H9 (cell line): ENCODE data around the gene TRIM34. TPM values are rescaled to one million over a fixed set of nuclear protein-coding genes. Genes with fewer than 3 reads are reported as not detected.
"Not testable (repeated sequence)": the region's sequence is repeated elsewhere in the genome, so short reads cannot be mapped to it uniquely, and the experiment has no call there.

Source experiments
- DNase-seq: peaks from one replicate; pipeline ENCODE4 v3.0.0-alpha.2; 2017
- H2AFZ ChIP-seq: one replicate; pipeline ENCODE4 v1.6.1; 2013; ENCODE audit warnings: mild to moderate bottlenecking, low read length, control low read depth, moderate library complexity
- H2AK5ac ChIP-seq: 2 replicates; pipeline ENCODE4 v1.6.1; 2013; ENCODE audit warnings: low read length, control low read depth, mixed read lengths; ENCODE audit not compliant: insufficient read length
- H2BK120ac ChIP-seq: one replicate; pipeline ENCODE4 v1.6.1; 2013; ENCODE audit warnings: low read depth, mild to moderate bottlenecking, low read length, control low read depth, inconsistent platforms; ENCODE audit not compliant: poor library complexity, severe bottlenecking
- H2BK12ac ChIP-seq: 2 replicates; pipeline ENCODE4 v1.6.1; 2013; ENCODE audit warnings: low read length, control low read depth, mixed read lengths, low read depth; ENCODE audit not compliant: insufficient read length
- H2BK15ac ChIP-seq: 2 replicates; pipeline ENCODE4 v1.6.1; 2013; ENCODE audit warnings: low read depth, low read length, control low read depth
- H2BK20ac ChIP-seq: one replicate; pipeline ENCODE4 v1.6.1; 2013; ENCODE audit warnings: low read depth, mild to moderate bottlenecking, low read length, control low read depth, inconsistent platforms; ENCODE audit not compliant: poor library complexity, severe bottlenecking
- H2BK5ac ChIP-seq: 2 replicates; pipeline ENCODE4 v1.6.1; 2013; ENCODE audit warnings: low read length, control low read depth, mixed read lengths; ENCODE audit not compliant: insufficient read length
- H3K14ac ChIP-seq: 2 replicates; pipeline ENCODE4 v1.6.1; 2013; ENCODE audit warnings: low read length, control low read depth; ENCODE audit not compliant: insufficient read depth
- H3K18ac ChIP-seq: 2 replicates; pipeline ENCODE4 v1.6.1; 2013; ENCODE audit warnings: low read depth, mild to moderate bottlenecking, mixed read lengths, low read length, control low read depth; ENCODE audit not compliant: insufficient read length
- H3K23ac ChIP-seq: 2 replicates; pipeline ENCODE4 v1.6.1; 2013; ENCODE audit warnings: low read length, control low read depth, mixed read lengths, low read depth; ENCODE audit not compliant: insufficient read length
- H3K23me2 ChIP-seq: 2 replicates; pipeline ENCODE4 v1.6.1; 2013; ENCODE audit warnings: low read depth, mild to moderate bottlenecking, mixed read lengths, low read length, control low read depth; ENCODE audit not compliant: insufficient read length, poor library complexity, severe bottlenecking
- H3K27ac ChIP-seq: 2 replicates; pipeline ENCODE4 v1.5.1; 2013; ENCODE audit warnings: low read length, control low read depth, mixed read lengths, low read depth; ENCODE audit not compliant: insufficient read length
- H3K27me3 ChIP-seq: 2 replicates; pipeline ENCODE4 v1.6.1; 2013; ENCODE audit warnings: low read length, control low read depth, inconsistent platforms; ENCODE audit not compliant: insufficient read depth
- H3K4ac ChIP-seq: 2 replicates; pipeline ENCODE4 v1.6.1; 2013; ENCODE audit warnings: low read depth, mild to moderate bottlenecking, control low read depth, inconsistent platforms, low read length, moderate library complexity
- H3K4me1 ChIP-seq: 2 replicates; pipeline ENCODE4 v1.6.1; 2013; ENCODE audit warnings: low read length, control low read depth, inconsistent platforms; ENCODE audit not compliant: insufficient read depth
- H3K4me2 ChIP-seq: 2 replicates; pipeline ENCODE4 v1.6.1; 2013; ENCODE audit warnings: low read length, control low read depth, mixed read lengths; ENCODE audit not compliant: insufficient read length, insufficient read depth
- H3K56ac ChIP-seq: 2 replicates; pipeline ENCODE4 v1.6.1; 2013; ENCODE audit warnings: low read depth, mild to moderate bottlenecking, mixed read lengths, low read length, control low read depth; ENCODE audit not compliant: insufficient read length
- H3K79me1 ChIP-seq: 2 replicates; pipeline ENCODE4 v1.6.1; 2013; ENCODE audit warnings: low read depth, mild to moderate bottlenecking, moderate library complexity, low read length, control low read depth, inconsistent platforms; ENCODE audit not compliant: insufficient read depth, poor library complexity, severe bottlenecking
- H3K79me2 ChIP-seq: 2 replicates; pipeline ENCODE4 v1.6.1; 2013; ENCODE audit warnings: low read length, control low read depth, inconsistent platforms; ENCODE audit not compliant: insufficient read depth
- H3K9ac ChIP-seq: 2 replicates; pipeline ENCODE4 v1.6.1; 2013; ENCODE audit warnings: low read length, control low read depth, mixed read lengths; ENCODE audit not compliant: insufficient read length; ENCODE audit errors: extremely low read depth
- H3K9me3 ChIP-seq: one replicate; pipeline ENCODE4 v1.6.1; 2013; ENCODE audit warnings: low read depth, low read length, inconsistent platforms; ENCODE audit not compliant: control insufficient read depth
- H3T11ph ChIP-seq: one replicate; pipeline ENCODE4 v1.6.1; 2013; ENCODE audit warnings: mild to moderate bottlenecking, low read length, control low read depth, inconsistent platforms
- H4K20me1 ChIP-seq: one replicate; pipeline ENCODE4 v1.6.1; 2013; ENCODE audit not compliant: control insufficient read depth, insufficient read length, insufficient read depth
- H4K5ac ChIP-seq: 2 replicates; pipeline ENCODE4 v1.6.1; 2013; ENCODE audit warnings: low read depth, mild to moderate bottlenecking, mixed read lengths, low read length, control low read depth; ENCODE audit not compliant: insufficient read length
- H4K8ac ChIP-seq: replicated peaks from 2 replicates; pipeline ENCODE4 v1.6.1; 2013; ENCODE audit warnings: low read length, control low read depth, mixed read lengths, low read depth; ENCODE audit not compliant: insufficient read length
- H4K91ac ChIP-seq: 2 replicates; pipeline ENCODE4 v1.6.1; 2013; ENCODE audit warnings: low read depth, mild to moderate bottlenecking, moderate library complexity, mixed read lengths, low read length, control low read depth; ENCODE audit not compliant: insufficient read length
- H3K27ac Mint-ChIP-seq, 3 experiments: 2 replicates in 2 of 3; 3 replicates in 1 of 3; pipeline ENCODE4 v1.8.0; 2020 to 2021; ENCODE audit warnings: mixed read lengths in 3 of 3, mild to moderate bottlenecking in 1 of 3, moderate library complexity in 1 of 3
- H3K27me3 Mint-ChIP-seq: 2 replicates; pipeline ENCODE4 v1.8.0; 2021; ENCODE audit warnings: low read depth, mild to moderate bottlenecking, moderate library complexity, mixed read lengths
- H3K36me3 Mint-ChIP-seq, 3 experiments: 2 replicates in 2 of 3; 3 replicates in 1 of 3; pipeline ENCODE4 v1.8.0; 2020 to 2021; ENCODE audit warnings: low read depth in 3 of 3, mixed read lengths in 3 of 3; ENCODE audit not compliant: insufficient read depth in 1 of 3
- H3K4me1 Mint-ChIP-seq, 2 experiments: 2 replicates each; pipeline ENCODE4 v1.8.0; 2020; ENCODE audit warnings: mixed read lengths in 2 of 2
- H3K4me3 Mint-ChIP-seq, 2 experiments: 2 replicates in 1 of 2; 3 replicates in 1 of 2; pipeline ENCODE4 v1.8.0; 2020 to 2021; ENCODE audit warnings: mild to moderate bottlenecking in 2 of 2, mixed read lengths in 2 of 2, moderate library complexity in 1 of 2
- H3K9me3 Mint-ChIP-seq, 2 experiments: 2 replicates in 1 of 2; 3 replicates in 1 of 2; pipeline ENCODE4 v1.8.0; 2020; ENCODE audit warnings: mild to moderate bottlenecking in 2 of 2, mixed read lengths in 2 of 2, moderate library complexity in 1 of 2
- CTCF ChIP-seq: fragments of 200-600 bp; sonication (generic); conservative IDR thresholded peaks from 3 replicates; pipeline ENCODE4 v1.8.0; 2021; ENCODE audit warnings: antibody characterized with exemption, mild to moderate bottlenecking
- WGBS: extraction: QIAGEN DNeasy Blood & Tissue Kit; methylation state at CpG from one replicate; pipeline ENCODE4 v1.1.7; 2013; ENCODE audit warnings: missing lambda C conversion rate, low lambda C conversion rate, mixed read lengths; ENCODE audit not compliant: insufficient read length; ENCODE audit errors: extremely low coverage; 5-methylcytosine and 5-hydroxymethylcytosine counted together
- total RNA-seq: library from RNA; stranded (reverse); gene quantifications from 2 replicates; pipeline ENCODE4 v1.2.1, GENCODE V29; 2021

TRIM34 gene
- total RNA-seq, 1 experiment from 2014 or later: 0.59 TPM

- Histone ChIP-seq H2BK20ac (no peak overlapping the region), H2BK5ac (no peak overlapping the region), H4K5ac (no peak overlapping the region), H3K18ac (no peak overlapping the region), H2AFZ (no peak overlapping the region), H2BK15ac (no peak overlapping the region), H3K14ac (no peak overlapping the region), H4K91ac (no peak overlapping the region), H3K4ac (no peak overlapping the region), H3K79me2 (peaks cover 6% of the 10 kb centered on the region; the same call in 1 of the 2 replicates), H3K23me2 (peaks cover 7% of the 10 kb centered on the region), H3K9me3 (no peaks in the 10 kb centered on the region), H3K79me1 (no peaks in the 10 kb centered on the region), H3K23ac (no peak overlapping the region), H2BK120ac (no peak overlapping the region), H3K27ac (no peak overlapping the region), H3K27me3 (no peaks in the 10 kb centered on the region), H3K9ac (no peak overlapping the region), H3K4me1 (no peaks in the 10 kb centered on the region), H4K8ac (no peak overlapping the region), H3K56ac (no peak overlapping the region), H3T11ph (no peak overlapping the region), H4K20me1 (no peaks in the 10 kb centered on the region), H3K4me2 (no peak overlapping the region), H2AK5ac (no peak overlapping the region), H2BK12ac (no peak overlapping the region)
- H3K36me3 Mint-ChIP-seq: peaks cover 14 to 25% (median 19%) of the 10 kb centered on the region in 3 experiments
- H3K27me3 Mint-ChIP-seq: no peaks in the 10 kb centered on the region
- peaks cover 32 to 41% of the 10 kb centered on the region in 2 experiments for H3K4me1 Mint-ChIP-seq
- H3K4me3 Mint-ChIP-seq: no peak overlapping the region
- DNase-seq: peak; percentile 81
- TF ChIP-seq CTCF: peak; percentile 92
- WGBS: no CpG with 5 or more reads among the region's 9 CpGs
- H3K27ac Mint-ChIP-seq: no peak overlapping the region
- H3K9me3 Mint-ChIP-seq: no peaks in the 10 kb centered on the region
Observed at GRCh38 chr11:5600374-5600851, 24.4 kb upstream of the TRIM34 start.

GRCh38 chr11:5602791-5603190 is 22.0 kb upstream of the TRIM34 start:
- not testable (repeated sequence) for H3K4me3 Mint-ChIP-seq
- peaks cover 27 to 44% (median 42%) of the 10 kb centered on the region in 3 experiments for H3K36me3 Mint-ChIP-seq

More at GRCh38 chr11:5602791-5603190, 22.0 kb upstream of the TRIM34 start:
- WGBS: no CpG with 5 or more reads among the region's 4 CpGs
- H3K9me3 Mint-ChIP-seq, H3K27me3 ChIP-seq, H3K23ac ChIP-seq, H4K5ac ChIP-seq, H2BK20ac ChIP-seq, H2BK120ac ChIP-seq, H4K20me1 ChIP-seq, H3K27ac ChIP-seq, H2BK12ac ChIP-seq, H3T11ph ChIP-seq, H3K9ac ChIP-seq, H3K79me1 ChIP-seq, H2AK5ac ChIP-seq, H3K27ac Mint-ChIP-seq, H4K91ac ChIP-seq, H4K8ac ChIP-seq, H3K56ac ChIP-seq, H2AFZ ChIP-seq, H3K14ac ChIP-seq, H3K4me2 ChIP-seq, H3K9me3 ChIP-seq, H3K79me2 ChIP-seq, H2BK15ac ChIP-seq, H3K18ac ChIP-seq, H3K27me3 Mint-ChIP-seq, H3K4me1 ChIP-seq, DNase-seq, H2BK5ac ChIP-seq, H3K4ac ChIP-seq, H3K23me2 ChIP-seq: not testable (repeated sequence)
- H3K4me1 Mint-ChIP-seq: peaks cover 14 to 27% of the 10 kb centered on the region in 2 experiments
